Muscle of back (tissue), 11 donors: ENCODE measurements around the gene STK4. TPM values are rescaled to one million over a fixed set of nuclear protein-coding genes. Genes with fewer than 3 reads are reported as not detected.
"Not testable (repeated sequence)": the region's sequence is repeated elsewhere in the genome, so short reads cannot be mapped to it uniquely, and the experiment has no call there.

Experiments
- DNase-seq, 3 donors: peaks; one replicate each; pipeline versions ENCODE4 v3.0.0 to v3.0.0-alpha.2; 2013
- polyA plus RNA-seq, 10 donors: library from polyadenylated mRNA; unstranded; fragments of 120-200 nt; gene quantifications; one replicate each; pipeline ENCODE4 v1.2.1, GENCODE V29; 2013; ENCODE audit not compliant: insufficient read length in 10 of 10

STK4 gene
- polyA plus RNA-seq, 10 donors = 7.6 to 13.4 (median 11.5) TPM

DNA sequence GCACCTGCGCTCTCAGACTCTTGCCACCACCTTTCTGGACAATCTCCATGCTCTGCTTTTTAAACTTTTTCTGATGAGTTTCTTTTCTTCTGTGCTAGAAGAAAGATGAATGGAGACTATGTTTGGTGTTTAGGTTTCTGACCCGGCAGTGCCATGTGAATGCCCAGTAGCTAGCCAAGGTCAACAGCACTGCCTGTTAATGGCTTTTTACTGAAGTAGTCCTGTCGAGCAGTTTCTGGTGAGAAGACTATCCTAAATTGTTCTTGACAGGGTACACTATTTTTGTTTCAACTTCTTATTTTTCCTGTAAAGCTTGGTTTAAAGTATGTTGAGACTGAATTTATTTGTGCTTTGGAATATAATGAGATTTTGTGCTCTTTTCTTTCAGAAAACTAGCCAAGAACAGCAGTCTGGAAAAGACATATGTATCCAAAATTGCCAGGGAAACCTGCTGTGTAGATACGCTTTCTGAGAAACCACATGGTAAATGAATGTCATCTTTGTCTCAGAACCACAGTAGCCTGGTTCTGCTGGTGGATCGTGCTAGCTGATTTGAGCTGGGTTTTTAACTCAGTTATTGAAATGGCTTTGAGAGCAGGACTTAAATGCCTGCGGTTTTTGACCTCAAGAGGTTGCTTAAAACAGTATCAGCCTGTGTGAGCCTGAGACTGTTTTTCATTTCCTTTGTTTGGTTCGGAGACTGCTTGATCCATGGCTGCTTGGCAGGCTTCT lies 86.6 kb downstream of the STK4 start:
- DNase-seq = peak; percentile 22 to 39 (median 32)

DNA sequence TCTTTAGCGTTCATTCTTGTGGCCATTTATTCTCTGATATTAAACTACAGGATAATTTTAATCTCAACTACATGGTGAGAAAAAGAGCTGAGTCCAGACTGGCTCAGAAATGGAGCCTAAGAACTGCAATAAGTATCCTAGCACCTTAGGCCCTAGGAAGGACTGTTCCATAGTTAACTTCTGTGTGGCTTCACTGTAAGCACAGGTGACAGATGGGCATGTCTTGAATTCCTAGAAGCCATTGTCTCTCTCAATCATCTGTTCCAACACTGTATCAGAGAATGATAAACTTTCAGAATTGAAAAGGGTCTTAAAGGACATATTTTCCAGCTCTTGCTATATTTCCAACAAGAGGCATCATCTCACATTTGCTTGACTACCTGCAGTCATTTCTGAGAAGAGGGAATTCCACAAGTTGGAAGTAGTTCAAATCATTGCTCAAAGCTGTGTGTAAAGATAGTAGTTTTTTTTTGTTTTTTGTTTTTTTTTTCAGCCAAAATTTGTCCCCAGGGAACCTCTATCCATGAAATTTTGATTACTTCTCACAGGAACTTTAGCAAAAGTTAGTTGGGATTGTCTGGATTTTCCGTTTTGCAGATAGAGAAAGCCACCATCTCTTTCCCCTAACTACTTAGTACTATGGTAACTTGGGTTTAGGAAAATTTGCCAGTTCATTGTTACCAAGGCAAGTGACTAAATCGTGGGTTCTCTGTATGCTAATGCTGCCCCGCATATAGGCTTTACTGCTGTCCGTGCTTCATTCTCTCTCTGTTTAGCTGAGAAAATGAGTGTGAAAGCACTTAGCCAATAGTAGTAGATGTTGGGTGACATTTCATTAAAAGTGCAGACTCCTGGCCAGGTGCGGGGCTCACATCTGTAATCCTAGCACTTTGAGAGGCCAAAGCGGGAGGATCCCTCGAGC lies 87.4 kb downstream of the STK4 start:
- no peak for DNase-seq

DNA sequence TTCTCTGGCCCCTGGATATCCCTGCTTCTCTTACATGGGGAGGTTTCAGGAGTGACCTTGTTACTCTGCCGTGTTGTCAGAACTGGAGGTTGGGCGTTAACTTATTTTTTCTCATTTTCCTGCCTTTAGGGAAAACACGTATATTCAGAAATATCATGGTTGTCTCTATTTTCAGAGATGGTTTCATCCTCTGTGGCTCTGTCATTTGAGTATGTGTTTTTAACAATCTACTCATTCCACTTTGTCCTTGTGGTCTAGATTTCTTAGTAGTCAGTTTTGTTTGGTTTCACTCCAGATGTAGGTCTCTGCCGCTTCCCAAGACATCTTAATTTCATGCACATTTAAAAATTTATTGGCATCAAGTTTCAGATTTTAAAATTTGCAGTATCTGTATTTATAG lies 88.7 kb downstream of the STK4 start:
- no peak for DNase-seq

DNA sequence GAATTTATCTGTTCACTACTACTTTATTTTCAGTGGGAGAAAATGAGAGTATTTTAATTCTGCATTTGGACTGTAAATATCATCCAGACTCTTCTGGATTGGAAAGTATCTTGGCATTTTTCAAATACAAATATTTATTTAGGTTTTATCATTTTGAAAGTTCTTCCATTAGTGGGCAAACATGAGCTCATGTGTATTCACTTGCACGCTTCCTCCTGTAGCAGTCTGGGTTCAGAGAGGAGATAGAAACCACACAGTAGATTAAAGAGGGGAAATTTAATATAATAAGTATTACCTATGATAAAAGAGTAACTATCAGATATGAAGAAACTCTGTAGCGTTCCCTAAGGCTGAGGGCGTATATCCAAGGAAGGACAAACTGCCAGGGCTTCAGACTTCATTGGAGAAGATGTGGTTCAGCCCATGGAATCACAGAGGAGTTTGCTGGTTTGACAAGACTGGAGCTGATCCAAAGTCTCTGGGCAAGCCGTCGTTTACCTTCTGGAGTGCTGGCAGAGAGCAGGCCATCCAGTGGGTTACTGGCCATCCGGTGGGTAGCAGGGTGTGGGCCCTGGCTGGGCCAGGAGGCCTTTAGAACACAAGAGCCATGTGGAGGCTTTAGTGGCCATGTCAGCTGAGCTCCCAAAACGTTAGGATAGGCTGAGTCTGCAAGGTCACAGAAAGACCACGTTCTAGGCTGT lies 90.3 kb downstream of the STK4 start:
- no peak for DNase-seq

DNA sequence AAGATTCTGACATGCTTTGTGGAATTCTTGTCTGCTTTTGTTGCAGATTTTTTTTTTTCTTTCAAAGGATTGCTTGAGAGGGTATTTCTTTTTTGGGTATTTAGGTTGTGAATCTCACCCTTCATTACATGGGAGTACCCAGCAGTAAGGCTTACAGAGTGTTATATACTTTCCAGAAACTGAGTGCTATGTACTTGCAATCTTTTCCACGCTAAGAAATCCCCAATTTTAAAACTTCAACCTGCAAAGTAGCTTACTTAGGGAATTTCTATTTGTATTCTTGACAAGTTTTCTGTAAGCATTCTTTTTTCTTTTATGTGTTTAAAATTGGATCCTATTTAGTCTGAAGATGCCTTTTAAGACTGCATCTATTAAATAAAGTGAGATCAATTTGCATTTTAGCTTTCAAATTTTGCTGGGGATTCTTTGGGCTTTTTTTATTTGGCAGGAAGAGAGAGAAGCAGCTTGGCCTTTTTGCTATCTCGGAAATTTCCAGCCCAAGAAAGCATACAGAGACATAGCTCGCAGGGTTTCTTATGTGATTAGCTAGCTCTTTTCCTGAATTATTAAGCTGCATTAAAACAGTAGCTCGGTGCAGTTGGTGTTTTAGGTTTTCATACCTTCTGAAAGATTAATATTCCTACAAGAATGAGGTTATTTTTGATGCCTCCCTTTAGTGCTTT lies 92.0 kb downstream of the STK4 start:
- no peak for DNase-seq

DNA sequence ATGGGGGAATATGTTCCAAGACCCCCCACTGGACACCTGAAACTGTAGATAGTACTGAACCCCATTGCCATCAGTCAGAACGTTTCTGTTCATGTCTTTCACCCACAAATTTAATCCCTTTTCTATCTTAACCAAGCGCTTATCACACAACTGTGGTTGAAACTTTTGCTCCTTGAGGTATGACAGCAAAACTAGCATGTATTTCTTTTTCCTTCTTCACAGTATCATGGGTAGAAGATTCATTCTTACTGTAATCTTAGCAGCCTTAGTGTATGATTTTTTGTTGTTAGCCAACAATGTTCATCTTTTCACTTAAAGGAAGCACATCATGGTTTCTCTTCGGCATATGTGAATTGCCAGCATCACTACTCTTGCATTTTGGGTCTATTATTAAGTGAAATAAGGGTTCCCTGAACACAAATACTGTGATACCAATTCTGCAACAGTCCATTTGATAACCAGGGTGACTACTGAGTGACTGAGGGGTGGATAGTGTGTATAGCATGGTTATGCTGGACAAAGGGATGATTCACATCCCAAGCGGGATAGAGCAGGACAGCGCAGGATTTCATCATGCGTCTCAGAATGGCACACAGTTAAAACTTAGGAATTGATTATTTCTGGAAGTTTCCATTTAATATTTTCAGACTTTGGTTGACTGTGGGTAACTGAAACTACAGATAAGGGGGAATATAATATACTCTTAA lies 92.9 kb downstream of the STK4 start:
- no peak for DNase-seq

DNA sequence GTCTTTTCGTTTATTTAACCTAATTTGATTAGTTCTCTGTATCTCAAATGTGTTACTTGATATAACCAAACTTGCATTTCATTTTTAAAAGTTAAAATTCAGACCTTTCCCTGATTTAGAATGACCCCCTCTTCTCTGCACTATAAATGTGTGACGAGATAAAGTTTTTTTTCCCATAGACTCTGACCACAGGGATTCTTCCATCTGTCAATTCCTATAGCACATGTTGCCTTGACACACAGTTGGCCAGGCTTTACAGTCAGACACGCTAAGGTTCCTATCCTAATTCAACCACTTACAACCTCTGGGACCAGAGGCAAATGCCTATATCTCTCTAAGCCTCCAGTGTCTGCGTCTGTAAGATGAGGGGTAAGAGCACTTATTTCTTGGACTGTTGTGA lies 94.0 kb downstream of the STK4 start:
- no peak for DNase-seq

DNA sequence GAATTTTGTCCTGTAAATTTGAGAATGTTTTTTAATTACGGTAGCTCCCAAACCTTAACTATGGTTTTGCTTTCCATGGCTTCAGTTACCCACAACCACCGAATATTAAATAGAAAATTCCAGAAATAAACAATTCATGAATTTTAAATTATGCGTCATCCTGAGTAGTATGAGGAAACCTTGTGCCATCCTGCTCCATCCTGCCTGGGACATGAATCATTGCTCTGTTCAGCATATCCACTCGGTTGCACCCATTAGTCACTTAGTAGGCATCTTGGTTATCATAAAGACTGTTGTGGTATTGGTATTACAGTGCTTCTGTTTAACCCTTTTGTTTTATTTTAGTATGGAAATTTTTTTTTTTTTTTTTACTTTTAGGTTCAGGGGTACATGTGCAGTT lies 94.9 kb downstream of the STK4 start:
- DNase-seq = peak in 1 of 3 donors; percentile 22

DNA sequence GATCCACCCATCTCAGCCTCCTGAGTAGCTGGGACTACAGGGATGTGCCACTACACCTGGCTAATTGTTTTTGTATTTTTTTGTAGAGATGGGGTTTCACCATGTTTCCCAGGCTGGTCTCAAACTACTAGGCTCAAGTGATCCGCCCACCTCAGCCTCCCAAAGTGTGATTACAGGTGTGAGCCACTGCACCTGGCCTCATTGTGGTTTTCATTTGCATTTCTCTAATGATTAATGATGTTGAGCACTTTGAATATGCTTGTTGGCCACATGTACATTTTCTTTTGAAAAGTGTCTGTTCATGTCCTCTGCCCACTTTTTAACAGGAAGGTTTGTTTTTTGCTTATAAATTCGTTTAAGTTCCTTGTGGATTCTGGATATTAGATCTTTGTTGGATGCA lies 96.8 kb downstream of the STK4 start:
- not testable (repeated sequence) for DNase-seq

DNA sequence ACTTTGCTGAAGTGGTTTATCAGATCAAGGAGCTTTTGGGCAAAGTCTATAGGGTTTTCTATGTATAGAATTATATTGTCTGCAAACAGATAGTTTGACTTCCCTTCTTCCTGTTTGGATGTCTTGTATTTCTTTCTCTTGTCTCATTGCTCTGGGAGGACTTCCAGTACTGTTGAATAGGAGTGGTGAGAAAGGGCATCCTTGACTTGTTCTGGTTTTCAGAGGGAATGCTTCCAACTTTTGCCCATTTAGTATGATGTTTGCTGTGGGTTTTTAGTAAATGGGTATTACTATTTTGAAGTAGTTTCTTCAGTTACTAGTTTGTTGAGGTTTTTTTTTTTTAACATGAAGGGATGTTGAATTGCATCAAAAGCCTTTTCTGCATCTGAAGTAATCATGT lies 98.5 kb downstream of the STK4 start:
- DNase-seq = no peak

DNA sequence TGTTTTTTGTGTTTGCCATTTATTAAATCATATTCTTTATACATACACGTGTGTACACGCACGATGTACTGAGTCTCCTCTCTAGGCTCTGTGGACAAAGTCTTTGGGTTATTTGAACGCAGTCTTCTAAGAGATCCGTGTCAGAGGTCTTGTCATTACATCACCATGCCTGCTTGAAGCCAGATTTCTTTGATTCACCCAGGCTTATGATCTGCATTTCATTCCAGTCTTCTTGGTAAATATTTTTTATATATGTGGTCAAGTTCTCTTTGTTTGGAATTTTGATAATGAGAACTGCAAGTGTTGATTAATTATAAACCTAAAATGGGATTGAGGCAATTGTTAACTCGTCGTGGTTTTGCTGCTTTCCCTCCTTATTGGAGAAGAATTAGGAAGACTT lies 100.1 kb downstream of the STK4 start:
- DNase-seq = no peak

DNA sequence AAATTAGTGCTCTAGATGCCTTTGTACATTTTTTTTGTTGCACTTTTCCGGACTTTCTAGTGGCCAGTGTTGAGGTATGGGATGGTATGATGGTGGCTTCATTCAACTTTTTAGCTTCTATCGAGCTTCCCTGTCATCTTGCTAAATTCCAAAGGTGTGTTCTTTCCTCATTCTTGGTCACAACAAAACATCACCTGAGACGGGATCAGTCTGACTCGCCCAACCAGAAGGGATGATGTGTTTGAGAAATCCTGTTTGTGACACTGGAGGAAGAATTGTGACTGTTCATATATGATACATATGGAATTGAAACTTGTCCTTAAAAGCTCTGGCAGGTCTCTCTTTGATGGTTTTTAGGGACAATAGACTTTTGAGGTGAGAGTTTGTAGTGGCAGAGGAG lies 100.8 kb downstream of the STK4 start:
- no peak for DNase-seq

DNA sequence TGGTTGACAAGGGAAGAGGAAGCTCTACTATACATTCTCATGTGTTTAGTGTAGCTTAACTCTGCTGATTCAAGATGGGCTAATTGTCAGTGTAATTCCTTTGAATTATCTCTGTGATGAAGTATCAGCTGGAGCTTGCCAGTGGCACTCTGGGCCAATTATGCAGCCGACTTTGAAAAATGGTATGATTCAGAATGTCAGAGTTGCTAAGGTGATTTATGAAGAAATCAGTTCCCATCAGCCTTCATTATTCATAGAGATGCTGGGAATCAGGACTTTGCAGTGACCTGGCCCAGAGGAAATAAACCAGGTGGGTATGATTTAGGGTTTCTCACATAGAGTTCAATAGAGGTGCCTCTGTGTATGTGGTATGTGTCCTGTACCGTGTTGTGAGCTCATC lies 101.2 kb downstream of the STK4 start:
- peak in 1 of 3 donors; percentile 3 for DNase-seq

DNA sequence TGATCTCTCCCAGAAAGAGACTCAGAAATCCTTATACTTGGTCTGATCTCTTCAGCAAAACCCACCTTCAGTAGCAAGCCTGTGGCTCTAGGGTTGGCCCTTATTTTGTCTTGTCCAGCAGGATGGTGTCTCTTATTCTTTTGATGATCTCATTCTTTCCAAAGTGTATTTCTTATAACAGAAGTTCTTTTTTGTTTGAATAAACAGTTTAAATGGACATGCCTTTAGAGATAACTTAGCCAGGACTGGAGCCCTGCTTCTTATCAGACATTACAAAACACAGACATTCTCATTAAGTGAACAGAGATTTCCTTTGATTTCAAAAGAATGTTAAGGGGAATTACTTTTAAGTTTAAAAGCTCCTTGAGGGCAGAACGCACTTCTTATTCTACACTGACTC lies 102.9 kb downstream of the STK4 start:
- no peak for DNase-seq

DNA sequence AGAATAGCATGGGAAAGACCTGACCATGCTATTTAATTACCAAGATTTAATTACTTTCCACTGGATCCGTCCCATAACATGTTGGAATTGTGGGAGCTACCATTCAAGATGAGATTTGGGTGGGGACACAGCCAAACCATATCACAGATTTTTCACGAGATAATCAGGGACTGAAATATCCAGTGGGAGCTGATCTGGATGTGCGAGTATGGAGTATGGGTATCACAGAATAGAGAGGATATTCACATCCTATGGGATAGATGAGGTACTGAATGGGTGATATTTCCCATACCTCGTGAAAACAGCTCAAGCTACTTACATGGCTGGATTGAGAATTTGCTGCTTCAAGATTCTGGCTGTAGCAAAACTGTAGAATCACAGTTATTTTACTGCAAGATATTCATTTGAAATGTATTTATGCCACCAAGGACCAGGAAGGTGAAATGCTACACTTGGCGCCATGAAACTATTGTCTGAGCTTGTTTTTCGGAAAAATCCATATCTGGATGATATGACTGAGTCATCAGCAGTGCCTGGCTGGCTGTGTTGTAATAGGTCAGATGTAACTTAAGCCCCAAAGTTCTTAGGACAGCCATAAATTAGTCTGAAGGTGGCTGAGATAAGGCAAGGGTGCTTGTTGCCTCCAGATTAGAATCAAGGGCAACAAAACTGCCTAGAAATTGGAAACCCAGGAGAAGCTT lies 104.8 kb downstream of the STK4 start:
- no peak for DNase-seq

DNA sequence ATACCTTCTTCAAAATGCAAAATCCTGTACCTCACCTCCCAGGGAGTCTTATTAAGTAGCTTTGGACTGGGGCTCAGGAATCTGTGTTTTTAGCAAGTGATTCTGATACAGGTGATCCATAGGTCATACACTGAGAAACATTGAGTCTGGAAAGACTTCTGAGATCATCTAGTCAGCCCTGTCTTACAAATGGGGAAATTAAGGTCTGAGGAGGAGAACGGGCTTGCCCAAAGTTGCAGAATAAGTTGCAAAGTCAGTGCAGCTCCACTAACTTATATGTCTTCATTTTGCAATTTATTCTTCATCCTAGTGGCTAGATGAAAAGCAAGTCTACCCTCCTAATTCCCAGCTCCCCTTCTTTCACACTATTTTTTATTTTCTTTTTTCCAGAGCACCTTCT lies 105.8 kb downstream of the STK4 start:
- no peak for DNase-seq

DNA sequence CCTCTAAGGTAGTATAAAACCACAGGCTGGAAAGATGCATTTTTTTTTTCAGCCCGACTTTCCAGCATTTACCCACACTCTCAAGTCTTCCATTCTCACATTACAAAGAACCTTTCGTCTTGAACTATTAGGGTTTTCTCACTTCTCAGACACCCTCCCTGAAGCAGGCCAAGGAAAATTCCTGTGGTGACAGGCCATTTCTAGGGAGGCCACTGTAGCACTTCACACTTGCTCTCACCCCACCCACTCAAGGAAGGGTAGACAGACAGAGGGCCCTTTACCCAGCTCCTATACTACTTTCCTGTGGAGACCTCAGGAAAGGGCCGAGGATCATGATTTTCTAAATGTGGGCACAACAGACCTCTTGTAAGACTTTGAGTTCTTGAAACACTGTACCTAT lies 106.9 kb downstream of the STK4 start:
- DNase-seq = no peak

DNA sequence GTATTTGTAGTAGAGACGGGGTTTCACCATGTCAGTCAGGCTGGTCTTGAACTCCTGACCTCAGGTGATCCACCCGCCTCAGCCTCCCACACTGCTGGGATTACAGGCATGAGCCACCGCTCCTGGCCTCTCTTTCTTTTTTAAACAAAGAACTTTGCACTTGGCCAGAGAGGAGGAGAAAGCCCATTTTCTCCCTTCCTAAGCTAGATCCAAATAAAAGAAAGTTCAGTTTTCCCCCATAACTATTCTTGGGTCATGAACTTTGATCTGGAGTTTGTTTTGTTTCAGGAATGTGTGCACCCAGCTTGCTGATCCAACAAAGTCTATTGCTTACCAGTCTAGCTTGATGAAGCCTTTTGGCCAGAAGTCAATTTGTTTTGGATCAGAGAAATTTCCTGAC lies 111.2 kb downstream of the STK4 start:
- DNase-seq = no peak

DNA sequence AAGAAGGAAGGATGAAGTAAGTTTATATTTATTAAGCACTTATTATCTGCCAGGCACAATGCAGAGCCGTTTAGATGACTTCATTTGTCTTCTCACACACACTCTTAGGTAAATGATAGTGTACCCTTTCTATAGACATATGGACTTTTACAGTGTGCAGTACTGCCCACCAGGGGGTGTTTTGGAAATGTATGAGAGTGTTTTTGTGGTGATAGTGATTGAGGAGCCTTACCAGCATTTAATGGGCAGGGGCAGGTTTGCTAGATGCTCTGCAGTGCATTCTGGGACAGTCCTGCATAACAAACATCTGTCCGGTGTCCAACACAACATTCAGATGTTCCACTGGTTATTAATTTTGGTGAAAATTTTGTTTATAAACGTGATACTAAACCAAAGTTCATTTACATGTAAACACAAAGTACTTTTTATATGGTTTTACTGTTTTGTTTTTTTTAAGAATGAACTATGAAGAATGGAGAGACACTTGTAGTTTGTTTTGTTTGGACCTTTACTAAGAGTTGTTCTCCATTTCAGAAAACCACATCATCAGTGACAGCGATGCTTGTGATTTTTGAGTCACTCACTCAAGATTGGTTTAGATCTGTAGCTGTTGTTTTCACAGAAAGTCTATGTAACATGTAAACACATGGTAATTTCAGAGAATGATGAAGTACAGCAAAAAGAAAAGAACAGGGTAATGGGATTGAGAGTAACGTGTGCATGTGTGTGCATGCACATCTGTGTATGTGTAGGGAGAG lies 114.7 kb downstream of the STK4 start:
- DNase-seq = no peak

DNA sequence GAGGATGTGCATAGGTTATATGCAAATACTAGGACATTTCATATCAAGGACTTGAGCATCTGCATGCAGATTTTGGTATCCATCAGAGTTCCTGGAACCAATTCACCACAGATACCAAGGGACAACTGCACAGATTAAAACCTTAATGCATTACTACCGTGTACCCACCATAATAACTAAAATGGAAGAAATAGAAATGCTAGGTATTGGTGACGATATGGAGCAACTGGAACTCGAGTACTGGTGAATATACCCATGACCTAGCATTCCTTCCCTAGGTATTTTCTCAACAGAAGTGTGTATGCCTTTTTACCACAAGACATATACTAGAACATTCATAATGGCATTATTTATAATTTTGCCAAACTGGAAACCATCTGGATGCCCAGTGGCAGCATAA lies 116.2 kb downstream of the STK4 start:
- DNase-seq = no peak
